ENCODE results near the gene TAOK3.
"Not testable (repeated sequence)": the region's sequence is repeated elsewhere in the genome, so short reads cannot be mapped to it uniquely, and the experiment has no call there.

TAOK3 gene

GRCh38 chr12:118327391-118327790 lies 45.3 kb downstream of the TAOK3 start:
- peaks cover 42% of the 10 kb centered on the region for H3K4me1 Mint-ChIP-seq

GRCh38 chr12:118326991-118327390 lies 45.7 kb downstream of the TAOK3 start:
- no peaks in the 10 kb centered on the region for H3K9me3 Mint-ChIP-seq
- no peak overlapping the region for H3K4me3 Mint-ChIP-seq
- ATAC-seq (replicated peaks; ENCODE audit: extremely low read depth, poor library complexity, severe bottlenecking) (no peak), DNase-seq (ENCODE audit: low spot score in 2 of 2) (no peak)
- H3K27ac Mint-ChIP-seq (ENCODE audit: low read depth) = no peak overlapping the region
- peaks cover 7% of the 10 kb centered on the region for H3K36me3 Mint-ChIP-seq (ENCODE audit: insufficient read depth)
- peaks cover 40% of the 10 kb centered on the region for H3K4me1 Mint-ChIP-seq
- H3K27me3 Mint-ChIP-seq = no peaks in the 10 kb centered on the region

More at GRCh38 chr12:118327391-118327790, 45.3 kb downstream of the TAOK3 start:
- Mint-ChIP-seq H3K9me3 (no peaks in the 10 kb centered on the region), H3K36me3 (ENCODE audit: insufficient read depth) (peaks cover 7% of the 10 kb centered on the region), H3K4me3 (no peak overlapping the region), H3K27me3 (no peaks in the 10 kb centered on the region), H3K27ac (ENCODE audit: low read depth) (no peak overlapping the region)
- DNase-seq (ENCODE audit: low spot score in 2 of 2) (no peak), ATAC-seq (replicated peaks; ENCODE audit: extremely low read depth, poor library complexity, severe bottlenecking) (no peak)

GRCh38 chr12:118325081-118325480 lies 47.6 kb downstream of the TAOK3 start:
- Mint-ChIP-seq H3K27me3 (no peaks in the 10 kb centered on the region), H3K4me3 (no peak overlapping the region), H3K9me3 (no peaks in the 10 kb centered on the region), H3K36me3 (ENCODE audit: insufficient read depth) (peaks cover 5% of the 10 kb centered on the region), H3K4me1 (peaks cover 32% of the 10 kb centered on the region), H3K27ac (ENCODE audit: low read depth) (no peak overlapping the region)
- ATAC-seq (replicated peaks; ENCODE audit: extremely low read depth, poor library complexity, severe bottlenecking) (no peak), DNase-seq (ENCODE audit: low spot score in 2 of 2) (no peak)

GRCh38 chr12:118319627-118320026 lies 53.1 kb downstream of the TAOK3 start:
- DNase-seq (ENCODE audit: low spot score in 2 of 2) (no peak), ATAC-seq (replicated peaks; ENCODE audit: extremely low read depth, poor library complexity, severe bottlenecking) (no peak)
- Mint-ChIP-seq H3K9me3 (no peaks in the 10 kb centered on the region), H3K27me3 (no peaks in the 10 kb centered on the region), H3K27ac (ENCODE audit: low read depth) (peak overlapping the region; percentile 41), H3K4me1 (peaks cover 59% of the 10 kb centered on the region), H3K4me3 (no peak overlapping the region), H3K36me3 (ENCODE audit: insufficient read depth) (peaks cover 4% of the 10 kb centered on the region)

GRCh38 chr12:118318744-118319143 lies 54.0 kb downstream of the TAOK3 start:
- Mint-ChIP-seq H3K9me3 (no peaks in the 10 kb centered on the region), H3K4me1 (peaks cover 54% of the 10 kb centered on the region)
- no peak for ATAC-seq (replicated peaks; ENCODE audit: extremely low read depth, poor library complexity, severe bottlenecking)

GRCh38 chr12:118317729-118318128 lies 55.0 kb downstream of the TAOK3 start:
- Mint-ChIP-seq H3K4me3 (no peak overlapping the region), H3K27ac (ENCODE audit: low read depth) (no peak overlapping the region), H3K4me1 (peaks cover 52% of the 10 kb centered on the region), H3K27me3 (no peaks in the 10 kb centered on the region), H3K36me3 (ENCODE audit: insufficient read depth) (peaks cover 3% of the 10 kb centered on the region), H3K9me3 (no peaks in the 10 kb centered on the region)
- no peak for DNase-seq (ENCODE audit: low spot score in 2 of 2)
- no peak for ATAC-seq (replicated peaks; ENCODE audit: extremely low read depth, poor library complexity, severe bottlenecking)

More at GRCh38 chr12:118318744-118319143, 54.0 kb downstream of the TAOK3 start:
- Mint-ChIP-seq H3K27me3 (no peaks in the 10 kb centered on the region), H3K27ac (ENCODE audit: low read depth) (no peak overlapping the region), H3K4me3 (no peak overlapping the region), H3K36me3 (ENCODE audit: insufficient read depth) (peaks cover 4% of the 10 kb centered on the region)
- DNase-seq (ENCODE audit: low spot score in 2 of 2) = no peak

GRCh38 chr12:118315821-118316220 lies 56.9 kb downstream of the TAOK3 start:
- H3K4me1 Mint-ChIP-seq = peaks cover 61% of the 10 kb centered on the region
- no peaks in the 10 kb centered on the region for H3K27me3 Mint-ChIP-seq
- H3K4me3 Mint-ChIP-seq = no peak overlapping the region
- ATAC-seq (replicated peaks; ENCODE audit: extremely low read depth, poor library complexity, severe bottlenecking) (no peak), DNase-seq (ENCODE audit: low spot score in 2 of 2) (no peak)
- no peaks in the 10 kb centered on the region for H3K9me3 Mint-ChIP-seq
- H3K27ac Mint-ChIP-seq (ENCODE audit: low read depth) = no peak overlapping the region
- no peaks in the 10 kb centered on the region for H3K36me3 Mint-ChIP-seq (ENCODE audit: insufficient read depth)

GRCh38 chr12:118312578-118312977 lies 60.1 kb downstream of the TAOK3 start:
- Mint-ChIP-seq H3K4me3 (no peak overlapping the region), H3K27ac (ENCODE audit: low read depth) (peak overlapping the region; percentile 12), H3K36me3 (ENCODE audit: insufficient read depth) (no peaks in the 10 kb centered on the region), H3K4me1 (peaks cover 54% of the 10 kb centered on the region), H3K9me3 (no peaks in the 10 kb centered on the region), H3K27me3 (no peaks in the 10 kb centered on the region)
- DNase-seq (ENCODE audit: low spot score in 2 of 2) = no peak
- no peak for ATAC-seq (replicated peaks; ENCODE audit: extremely low read depth, poor library complexity, severe bottlenecking)

GRCh38 chr12:118311666-118312065 lies 61.0 kb downstream of the TAOK3 start:
- Mint-ChIP-seq H3K27me3 (no peaks in the 10 kb centered on the region), H3K9me3 (no peaks in the 10 kb centered on the region), H3K4me3 (no peak overlapping the region), H3K36me3 (ENCODE audit: insufficient read depth) (peaks cover 2% of the 10 kb centered on the region), H3K4me1 (peaks cover 58% of the 10 kb centered on the region), H3K27ac (ENCODE audit: low read depth) (no peak overlapping the region)
- ATAC-seq (replicated peaks; ENCODE audit: extremely low read depth, poor library complexity, severe bottlenecking) (no peak), DNase-seq (ENCODE audit: low spot score in 2 of 2) (no peak)

GRCh38 chr12:118310320-118310719 lies 62.4 kb downstream of the TAOK3 start:
- ATAC-seq (replicated peaks; ENCODE audit: extremely low read depth, poor library complexity, severe bottlenecking) (no peak), DNase-seq (ENCODE audit: low spot score in 2 of 2) (no peak)
- Mint-ChIP-seq H3K27ac (ENCODE audit: low read depth) (no peak overlapping the region), H3K27me3 (no peaks in the 10 kb centered on the region), H3K9me3 (no peaks in the 10 kb centered on the region), H3K4me3 (no peak overlapping the region), H3K4me1 (peaks cover 44% of the 10 kb centered on the region), H3K36me3 (ENCODE audit: insufficient read depth) (peaks cover 2% of the 10 kb centered on the region)

- H3K36me3 Mint-ChIP-seq (ENCODE audit: insufficient read depth); DNase-seq (ENCODE audit: low spot score in 2 of 2); H3K9me3 Mint-ChIP-seq; H3K27me3 Mint-ChIP-seq; H3K4me3 Mint-ChIP-seq: not testable (repeated sequence)
- H3K4me1 Mint-ChIP-seq = peaks cover 46% of the 10 kb centered on the region
- ATAC-seq (replicated peaks; ENCODE audit: extremely low read depth, poor library complexity, severe bottlenecking) = peak; percentile 24
- peak overlapping the region; percentile 22 for H3K27ac Mint-ChIP-seq (ENCODE audit: low read depth)
Measured at GRCh38 chr12:118308006-118308405, 64.7 kb downstream of the TAOK3 start.

- no peaks in the 10 kb centered on the region for H3K27me3 Mint-ChIP-seq
- H3K4me3 Mint-ChIP-seq = peak overlapping the region; percentile 48
- DNase-seq (ENCODE audit: low spot score in 2 of 2) = no peak
- H3K9me3 Mint-ChIP-seq = no peaks in the 10 kb centered on the region
- peaks cover 46% of the 10 kb centered on the region for H3K4me1 Mint-ChIP-seq
- peak overlapping the region; percentile 22 for H3K27ac Mint-ChIP-seq (ENCODE audit: low read depth)
- peaks cover 4% of the 10 kb centered on the region for H3K36me3 Mint-ChIP-seq (ENCODE audit: insufficient read depth)
- ATAC-seq (replicated peaks; ENCODE audit: extremely low read depth, poor library complexity, severe bottlenecking) = peak; percentile 46
Measured at GRCh38 chr12:118307069-118307954, 65.4 kb downstream of the TAOK3 start.

- peaks cover 49% of the 10 kb centered on the region for H3K4me1 Mint-ChIP-seq
- no peak overlapping the region for H3K4me3 Mint-ChIP-seq
- DNase-seq (ENCODE audit: low spot score in 2 of 2) (no peak), ATAC-seq (replicated peaks; ENCODE audit: extremely low read depth, poor library complexity, severe bottlenecking) (no peak)
- H3K36me3 Mint-ChIP-seq (ENCODE audit: insufficient read depth) = peaks cover 4% of the 10 kb centered on the region
- H3K27ac Mint-ChIP-seq (ENCODE audit: low read depth) = peak overlapping the region; percentile 44
- no peaks in the 10 kb centered on the region for H3K27me3 Mint-ChIP-seq
- no peaks in the 10 kb centered on the region for H3K9me3 Mint-ChIP-seq
Measured at GRCh38 chr12:118304093-118304492, 68.6 kb downstream of the TAOK3 start.
